ENCODE data around the gene TTC16.

The TTC16 gene

GRCh38 chr9:127744398-127745110, 28.7 kb downstream of the TTC16 start:
- no peak for DNase-seq (ENCODE audit: insufficient read length, low spot score)
- FAIRE-seq: no peak
- TF ChIP-seq PAX5 (IDR thresholded peaks at IDR 0.05; ENCODE audit: insufficient read depth, low read length, severe bottlenecking): no peak
- no peak for TF ChIP-seq TAF1 (IDR thresholded peaks at IDR 0.05; ENCODE audit: low read depth, low read length)
- TF ChIP-seq POU2F2 (IDR thresholded peaks at IDR 0.05; ENCODE audit: low read depth, low read length): no peak
- no peak for TF ChIP-seq POLR2AphosphoS5 (IDR thresholded peaks at IDR 0.05; ENCODE audit: low read depth, low read length)
- no peak for TF ChIP-seq SPI1 (IDR thresholded peaks at IDR 0.05; ENCODE audit: low read depth, low read length)
- TF ChIP-seq POLR2A (IDR thresholded peaks at IDR 0.05; ENCODE audit: low read depth, low read length): no peak

GRCh38 chr9:127746959-127747569, 31.2 kb downstream of the TTC16 start:
- no peak for TF ChIP-seq SPI1 (IDR thresholded peaks at IDR 0.05; ENCODE audit: low read depth, low read length)
- TF ChIP-seq POLR2AphosphoS5 (IDR thresholded peaks at IDR 0.05; ENCODE audit: low read depth, low read length): no peak
- TF ChIP-seq POLR2A (IDR thresholded peaks at IDR 0.05; ENCODE audit: low read depth, low read length): no peak
- no peak for TF ChIP-seq PAX5 (IDR thresholded peaks at IDR 0.05; ENCODE audit: insufficient read depth, low read length, severe bottlenecking)
- TF ChIP-seq TAF1 (IDR thresholded peaks at IDR 0.05; ENCODE audit: low read depth, low read length): no peak
- DNase-seq (ENCODE audit: insufficient read length, low spot score) (no peak), FAIRE-seq (no peak)

- TF ChIP-seq SPI1 (IDR thresholded peaks at IDR 0.05; ENCODE audit: low read depth, low read length) (no peak), POLR2AphosphoS5 (IDR thresholded peaks at IDR 0.05; ENCODE audit: low read depth, low read length) (no peak), TAF1 (IDR thresholded peaks at IDR 0.05; ENCODE audit: low read depth, low read length) (no peak), POU2F2 (IDR thresholded peaks at IDR 0.05; ENCODE audit: low read depth, low read length) (no peak), PAX5 (IDR thresholded peaks at IDR 0.05; ENCODE audit: insufficient read depth, low read length, severe bottlenecking) (no peak), POLR2A (IDR thresholded peaks at IDR 0.05; ENCODE audit: low read depth, low read length) (no peak)
- FAIRE-seq (no peak), DNase-seq (ENCODE audit: insufficient read length, low spot score) (no peak)
These were observed 33.4 kb downstream of the TTC16 start for GRCh38 chr9:127749090-127749787.

GRCh38 chr9:127751269-127752054, 35.6 kb downstream of the TTC16 start:
- DNase-seq (ENCODE audit: insufficient read length, low spot score): no peak
- no peak for FAIRE-seq
- no peak for TF ChIP-seq POLR2A (IDR thresholded peaks at IDR 0.05; ENCODE audit: low read depth, low read length)
- no peak for TF ChIP-seq SPI1 (IDR thresholded peaks at IDR 0.05; ENCODE audit: low read depth, low read length)
- no peak for TF ChIP-seq PAX5 (IDR thresholded peaks at IDR 0.05; ENCODE audit: insufficient read depth, low read length, severe bottlenecking)
- no peak for TF ChIP-seq POLR2AphosphoS5 (IDR thresholded peaks at IDR 0.05; ENCODE audit: low read depth, low read length)
- no peak for TF ChIP-seq POU2F2 (IDR thresholded peaks at IDR 0.05; ENCODE audit: low read depth, low read length)
- TF ChIP-seq TAF1 (IDR thresholded peaks at IDR 0.05; ENCODE audit: low read depth, low read length): no peak

- DNase-seq (ENCODE audit: insufficient read length, low spot score) (no peak), FAIRE-seq (no peak)
- TF ChIP-seq POU2F2 (IDR thresholded peaks at IDR 0.05; ENCODE audit: low read depth, low read length) (no peak), TAF1 (IDR thresholded peaks at IDR 0.05; ENCODE audit: low read depth, low read length) (no peak), PAX5 (IDR thresholded peaks at IDR 0.05; ENCODE audit: insufficient read depth, low read length, severe bottlenecking) (no peak), POLR2AphosphoS5 (IDR thresholded peaks at IDR 0.05; ENCODE audit: low read depth, low read length) (no peak), POLR2A (IDR thresholded peaks at IDR 0.05; ENCODE audit: low read depth, low read length) (no peak)
These were observed 37.3 kb downstream of the TTC16 start for GRCh38 chr9:127753148-127753547.

- no peak for FAIRE-seq
- DNase-seq (ENCODE audit: insufficient read length, low spot score): no peak
- no peak for TF ChIP-seq POLR2A (IDR thresholded peaks at IDR 0.05; ENCODE audit: low read depth, low read length)
These were observed 37.7 kb downstream of the TTC16 start for GRCh38 chr9:127753622-127754021.

GRCh38 chr9:127754099-127755060, 38.5 kb downstream of the TTC16 start:
- TF ChIP-seq SPI1 (IDR thresholded peaks at IDR 0.05; ENCODE audit: low read depth, low read length) (no peak), POLR2A (IDR thresholded peaks at IDR 0.05; ENCODE audit: low read depth, low read length) (no peak), TAF1 (IDR thresholded peaks at IDR 0.05; ENCODE audit: low read depth, low read length) (no peak), PAX5 (IDR thresholded peaks at IDR 0.05; ENCODE audit: insufficient read depth, low read length, severe bottlenecking) (no peak), POLR2AphosphoS5 (IDR thresholded peaks at IDR 0.05; ENCODE audit: low read depth, low read length) (no peak), POU2F2 (IDR thresholded peaks at IDR 0.05; ENCODE audit: low read depth, low read length) (no peak)
- FAIRE-seq: no peak
- DNase-seq (ENCODE audit: insufficient read length, low spot score): no peak

All from GM12891 (cell line).